Fibroblast of gingiva (primary cell): ENCODE measurements around the gene DOCK4.
A peak's percentile ranks its signal among the peaks of the same experiment; 100 is the strongest.

Experiments
- DNase-seq: peaks from one replicate; pipeline ENCODE4 v3.0.0-alpha.2; 2011; ENCODE audit warnings: low read depth

DOCK4 gene

GRCh38 chr7:111903797-111904196 lies 302.4 kb downstream of the DOCK4 start:
- DNase-seq, result no peak

DNA sequence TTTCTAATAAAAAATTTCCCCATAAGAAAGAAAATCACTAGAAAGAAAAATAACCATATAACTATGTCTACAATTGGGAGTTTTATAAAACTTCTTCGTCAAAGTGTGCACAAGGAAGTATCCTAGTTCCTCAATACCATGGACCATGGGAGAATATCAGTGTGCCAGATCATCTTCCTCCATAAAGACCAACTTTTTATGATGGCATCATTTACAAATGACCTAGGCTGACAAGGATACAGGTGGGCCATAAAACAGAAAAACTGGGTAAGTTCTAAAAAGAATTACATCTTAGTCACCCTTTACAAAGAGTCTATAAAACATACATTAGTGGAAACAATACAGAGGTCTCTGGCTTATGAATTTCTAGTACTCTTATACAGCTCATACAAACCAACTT lies 303.2 kb downstream of the DOCK4 start:
- no peak for DNase-seq

DNA sequence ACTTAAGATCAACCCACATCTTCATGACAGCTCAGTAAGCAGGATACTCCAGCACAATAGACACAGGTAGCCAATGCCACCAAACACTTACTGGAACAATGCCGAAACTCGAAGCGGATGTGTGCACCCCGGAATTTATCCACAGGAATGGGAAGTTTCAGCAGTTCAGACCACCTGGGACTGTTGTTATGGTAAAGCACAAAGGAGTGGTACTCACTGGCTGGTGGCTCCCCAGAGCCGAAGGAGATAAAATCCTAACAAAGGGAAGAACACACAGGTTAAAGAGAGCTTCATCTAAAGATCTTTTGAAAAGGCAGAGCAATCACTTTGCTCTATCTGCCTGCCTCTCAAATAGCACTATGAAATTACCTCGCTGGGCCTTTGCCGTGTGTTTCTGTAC lies 305.9 kb downstream of the DOCK4 start:
- no peak for DNase-seq

- DNase-seq, result no peak
These were observed 311.1 kb downstream of the DOCK4 start for GRCh38 chr7:111895049-111895448.

GRCh38 chr7:111894518-111894917 lies 311.7 kb downstream of the DOCK4 start:
- no peak for DNase-seq

DNA sequence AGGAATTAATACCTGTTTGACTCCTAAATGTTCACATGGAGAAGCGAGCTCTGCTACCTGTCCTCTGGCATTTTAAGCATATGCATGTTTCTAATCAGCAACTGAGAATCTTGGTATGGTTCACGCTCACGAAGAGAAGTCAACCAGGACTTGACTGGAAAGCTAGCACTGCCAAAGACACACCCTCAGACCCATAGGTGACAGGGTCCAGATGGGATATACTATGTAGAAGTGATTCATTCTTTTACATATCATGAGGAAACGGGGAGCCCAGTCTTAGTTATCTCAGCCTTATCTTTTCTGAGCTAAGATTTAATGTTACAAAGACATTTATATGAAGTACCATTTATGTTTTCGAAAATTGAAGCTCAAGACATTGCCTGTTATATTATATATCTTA lies 313.0 kb downstream of the DOCK4 start:
- no peak for DNase-seq

DNA sequence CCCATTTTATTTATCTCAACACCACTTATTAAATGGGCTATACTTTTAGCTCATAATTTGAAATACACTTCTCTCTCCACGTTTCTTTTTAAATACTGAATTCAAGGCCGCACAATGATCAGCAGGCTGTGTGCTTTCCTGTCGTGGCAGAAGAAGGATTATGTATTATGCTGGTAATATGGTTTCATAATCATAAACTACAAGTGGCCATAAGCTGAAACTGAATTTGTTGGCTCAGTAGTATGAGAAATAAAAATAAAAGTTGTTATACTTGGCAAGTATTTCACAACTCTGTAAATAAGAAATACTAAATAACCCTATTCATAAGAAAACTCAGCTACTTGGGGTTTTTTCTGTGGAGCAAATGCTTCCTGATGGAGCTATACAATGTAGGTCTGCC lies 313.6 kb downstream of the DOCK4 start:
- DNase-seq, result peak; percentile 8

- no peak for DNase-seq
These were observed 318.5 kb downstream of the DOCK4 start for GRCh38 chr7:111887734-111888133.

- no peak for DNase-seq
These were observed 320.0 kb downstream of the DOCK4 start for GRCh38 chr7:111886233-111886632.

- no peak for DNase-seq
These were observed 323.0 kb downstream of the DOCK4 start for GRCh38 chr7:111883241-111883640.

GRCh38 chr7:111878785-111879184 lies 327.4 kb downstream of the DOCK4 start:
- no peak for DNase-seq

GRCh38 chr7:111877931-111878330 lies 328.3 kb downstream of the DOCK4 start:
- no peak for DNase-seq

- DNase-seq, result peak; percentile 35
These were observed 332.1 kb downstream of the DOCK4 start for GRCh38 chr7:111873963-111874690.

- DNase-seq, result no peak
These were observed 332.9 kb downstream of the DOCK4 start for GRCh38 chr7:111873326-111873646.

GRCh38 chr7:111872450-111873325 lies 333.5 kb downstream of the DOCK4 start:
- DNase-seq, result no peak

- DNase-seq, result no peak
These were observed 334.9 kb downstream of the DOCK4 start for GRCh38 chr7:111871283-111871682.

GRCh38 chr7:111869280-111869679 lies 336.9 kb downstream of the DOCK4 start:
- DNase-seq, result no peak

DNA sequence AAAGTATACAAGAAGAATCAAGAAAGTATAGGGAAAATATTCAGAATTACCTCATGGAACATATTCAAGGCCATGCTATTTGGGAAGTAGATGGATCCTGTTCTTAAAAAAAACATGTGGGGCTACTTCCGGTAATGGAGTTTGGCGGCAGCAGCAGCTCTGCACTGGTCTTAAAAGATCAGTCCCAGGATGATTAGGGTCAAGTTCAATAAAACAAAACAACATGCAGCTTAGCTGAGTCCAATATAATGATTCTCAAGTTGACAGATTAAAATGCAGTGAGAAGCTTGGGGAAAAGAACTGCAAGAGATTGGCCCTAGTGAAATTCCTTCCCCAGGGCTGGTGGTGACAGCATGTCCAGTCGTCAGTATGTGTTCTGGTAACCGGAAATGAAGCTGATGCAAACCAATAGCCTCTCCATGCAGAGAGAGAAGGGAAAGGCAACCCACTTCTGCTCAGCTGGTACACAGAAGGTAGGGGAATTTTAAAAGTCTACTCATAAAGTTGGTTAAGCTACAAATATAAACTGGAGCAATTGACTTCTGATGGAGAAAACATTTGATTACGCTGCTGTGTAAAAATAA lies 338.8 kb downstream of the DOCK4 start:
- DNase-seq, result no peak

DNA sequence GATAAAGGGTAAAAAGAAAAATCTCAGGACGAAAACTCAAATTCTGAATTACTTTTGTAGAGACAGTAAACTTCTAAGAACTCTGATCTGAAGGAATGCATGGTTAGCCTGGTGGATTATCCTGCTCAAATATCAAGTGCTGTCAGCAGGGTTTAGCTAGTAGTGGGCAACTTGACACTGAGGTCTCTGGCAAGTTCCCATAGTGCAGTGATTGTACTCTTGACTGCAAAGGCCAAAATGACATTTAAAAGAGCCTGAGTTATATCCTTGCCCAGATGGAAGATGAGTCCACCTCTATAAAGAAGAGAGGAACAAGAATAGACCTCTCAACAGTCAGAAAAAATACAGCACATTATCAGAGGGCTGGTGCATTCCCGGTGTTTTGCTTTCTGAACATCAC lies 339.4 kb downstream of the DOCK4 start:
- no peak for DNase-seq

DNA sequence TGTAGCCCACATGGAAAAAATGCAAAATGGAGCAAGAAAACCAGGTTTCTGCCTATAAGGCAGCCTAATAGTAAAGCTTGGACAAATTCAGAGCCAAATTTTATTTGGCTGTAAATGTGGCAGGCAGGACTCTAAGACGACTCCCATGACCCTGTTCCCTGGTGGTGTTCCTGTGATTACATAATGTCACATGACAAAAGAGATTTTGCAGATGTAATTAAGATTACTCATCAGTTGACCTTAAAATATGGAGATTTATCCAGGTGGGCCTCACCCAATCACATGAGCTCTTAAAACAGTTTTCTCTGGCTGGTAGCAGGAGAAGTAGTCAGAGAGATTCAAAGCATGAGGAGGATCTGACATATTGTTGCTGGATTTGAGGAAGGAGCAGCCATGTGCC lies 340.8 kb downstream of the DOCK4 start:
- no peak for DNase-seq

DNA sequence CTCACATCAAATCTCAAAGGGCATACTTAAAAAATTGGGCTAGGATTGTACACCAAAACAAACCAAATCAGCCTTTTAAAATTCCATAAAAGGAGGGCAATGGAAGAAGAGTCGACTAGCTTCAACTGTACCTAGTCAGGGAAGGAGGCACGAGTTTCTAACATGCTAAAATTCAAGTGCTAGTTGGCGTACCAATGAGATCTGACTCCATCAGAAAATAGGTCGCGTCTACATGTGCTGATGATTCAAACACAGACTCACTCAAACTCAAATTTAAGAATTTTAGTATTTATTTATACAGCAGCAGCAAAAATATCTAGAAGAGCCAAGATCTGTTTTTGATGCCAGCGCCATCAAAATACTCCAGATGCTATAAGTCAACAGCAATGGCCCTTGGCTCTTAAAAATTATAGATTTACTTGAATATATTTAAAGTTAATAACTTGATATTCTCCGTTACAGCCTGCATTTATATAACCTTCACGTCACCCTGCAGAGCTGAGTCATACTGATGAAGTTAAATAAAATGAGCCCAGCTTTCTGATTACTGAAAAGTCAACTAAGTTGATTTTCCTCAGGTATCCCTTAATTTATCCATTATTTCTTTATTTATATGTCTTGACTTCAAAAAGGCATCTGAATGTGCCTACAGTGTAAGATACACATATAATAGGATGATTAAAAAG lies 341.8 kb downstream of the DOCK4 start:
- DNase-seq, result no peak

DNA sequence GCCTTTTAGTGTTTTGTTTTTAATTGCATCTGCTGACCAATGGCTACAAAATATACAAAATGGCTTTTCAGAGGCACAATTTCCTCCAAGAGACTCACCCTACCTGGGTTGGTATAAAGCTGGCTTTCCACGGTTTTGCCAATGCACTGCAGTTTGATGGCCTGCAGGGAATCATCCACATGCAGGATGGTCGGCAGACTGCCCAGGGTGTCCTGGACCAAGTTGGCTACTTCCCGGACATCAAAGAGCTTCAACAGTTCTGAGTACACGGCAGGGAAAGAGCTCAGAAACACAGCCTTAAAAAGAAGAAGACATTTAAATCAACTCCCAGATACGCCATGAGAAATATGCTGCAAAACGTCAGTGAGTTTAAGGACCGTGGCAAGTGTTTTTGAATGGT lies 342.9 kb downstream of the DOCK4 start:
- DNase-seq, result no peak

DNA sequence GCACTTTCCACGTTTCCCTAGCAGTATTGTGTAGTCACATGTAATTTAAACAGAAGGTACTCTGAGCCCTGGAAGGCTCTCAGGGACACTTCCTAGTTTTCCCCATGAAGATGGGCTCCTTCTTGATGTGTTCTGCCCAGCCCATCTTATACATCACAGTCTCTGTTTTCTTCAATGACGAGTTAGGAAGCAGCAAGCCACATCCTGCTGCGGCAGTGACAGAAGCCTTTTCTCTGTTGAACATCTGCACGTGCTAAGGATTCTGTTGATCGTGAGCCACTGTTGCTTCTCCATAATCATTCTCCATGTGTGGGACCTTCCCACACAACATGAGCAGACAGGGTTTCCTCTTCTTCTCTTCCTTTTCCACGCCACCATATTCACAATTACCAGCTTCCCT lies 346.0 kb downstream of the DOCK4 start:
- DNase-seq, result no peak
